ENCODE results near the gene COX11.

- no peak for TF ChIP-seq CTCF (conservative IDR thresholded peaks at IDR 0.05 in 1 of 2, IDR thresholded peaks at IDR 0.05 in 1 of 2; ENCODE audit: extremely low read depth in 1 of 2, insufficient read depth in 1 of 2, low read depth in 1 of 2, low read length in 2 of 2)
- no peak for TF ChIP-seq EZH2 (IDR thresholded peaks at IDR 0.05; ENCODE audit: borderline replicate concordance, low read length)
These were observed 33.0 kb downstream of the COX11 start for GRCh38 chr17:54935471-54935870.
